Measurements from ENCODE around the gene TRAPPC10.
"Not testable (repeated sequence)": the region's sequence is repeated elsewhere in the genome, so short reads cannot be mapped to it uniquely, and the experiment has no call there.

The TRAPPC10 gene

GRCh38 chr21:44086636-44087425 lies 74.7 kb downstream of the TRAPPC10 start:
- Histone ChIP-seq H3K4me3 (ENCODE audit: low read length in 2 of 2) (no peak overlapping the region), H3K9ac (ENCODE audit: low read depth in 1 of 2, low read length in 2 of 2) (no peak overlapping the region), H3K9me3 (ENCODE audit: control insufficient read depth in 2 of 2, low read length in 2 of 2) (no peaks in the 10 kb centered on the region), H3K27ac (ENCODE audit: low read depth in 2 of 2, low read length in 2 of 2) (peak overlapping the region; percentile 4 to 96), H3K27me3 (ENCODE audit: control insufficient read depth in 2 of 2, insufficient read depth in 2 of 2, low read length in 2 of 2) (no peaks in the 10 kb centered on the region), H3K36me3 (ENCODE audit: control insufficient read depth in 2 of 2, insufficient read depth in 2 of 2, low read length in 2 of 2) (peaks cover 38 to 75% of the 10 kb centered on the region in 2 donors), H3K4me1 (ENCODE audit: control insufficient read depth in 2 of 2, insufficient read depth in 2 of 2, low read length in 2 of 2) (peaks cover 37 to 38% of the 10 kb centered on the region in 2 donors)

DNA sequence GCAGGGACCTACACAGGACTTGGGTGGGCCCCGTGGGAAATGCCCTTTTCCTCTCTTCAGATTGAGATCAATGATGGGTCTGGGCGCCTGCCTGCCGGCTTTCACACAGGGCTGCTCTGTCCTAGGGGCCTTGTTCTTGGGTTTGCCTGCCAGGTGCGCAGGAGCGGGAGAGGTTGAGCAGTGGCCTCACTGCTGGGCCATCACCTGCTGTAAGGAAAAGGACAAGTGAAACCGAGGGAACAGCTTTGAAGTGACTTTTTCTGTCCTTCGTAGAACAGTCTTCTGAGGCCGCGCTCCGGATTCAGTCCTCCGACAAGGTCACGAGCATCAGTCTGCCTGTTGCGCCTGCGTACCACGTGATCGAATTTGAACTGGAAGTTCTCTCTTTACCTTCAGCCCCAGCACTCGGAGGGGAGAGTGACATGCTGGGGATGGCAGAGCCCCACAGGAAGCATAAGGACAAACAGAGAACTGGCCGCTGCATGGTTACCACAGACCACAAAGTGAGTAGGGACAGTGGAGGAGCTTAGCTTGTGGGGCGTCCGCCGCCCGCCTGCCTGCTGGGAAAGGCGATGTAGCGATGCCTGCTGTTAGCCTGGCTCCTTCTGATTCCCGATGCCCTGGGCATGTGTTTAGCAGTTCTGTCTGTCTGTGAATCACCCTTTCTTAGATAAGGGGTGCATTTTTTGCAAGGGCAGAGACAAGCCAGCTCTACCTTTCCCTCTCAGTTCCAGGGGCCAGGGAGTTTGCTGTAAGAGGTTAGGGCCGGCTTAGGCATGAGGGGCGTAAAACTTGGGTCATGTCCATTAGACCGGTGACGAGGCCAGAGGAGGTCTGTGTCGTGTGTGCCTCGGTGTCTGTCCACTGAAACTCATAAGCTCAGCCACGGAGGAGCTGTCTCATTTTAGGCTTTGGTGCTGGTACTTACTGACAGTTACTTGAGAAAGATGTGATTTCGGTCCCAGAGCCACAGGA lies 75.6 kb downstream of the TRAPPC10 start:
- Histone ChIP-seq H3K27ac (ENCODE audit: low read depth in 2 of 2, low read length in 2 of 2) (peak overlapping the region; percentile 93 to 96), H3K9me3 (ENCODE audit: control insufficient read depth in 2 of 2, low read length in 2 of 2) (no peaks in the 10 kb centered on the region), H3K4me1 (ENCODE audit: control insufficient read depth in 2 of 2, insufficient read depth in 2 of 2, low read length in 2 of 2) (peaks cover 44% of the 10 kb centered on the region in 2 donors), H3K9ac (ENCODE audit: low read depth in 1 of 2, low read length in 2 of 2) (peak overlapping the region; percentile 18 to 56), H3K27me3 (ENCODE audit: control insufficient read depth in 2 of 2, insufficient read depth in 2 of 2, low read length in 2 of 2) (no peaks in the 10 kb centered on the region), H3K36me3 (ENCODE audit: control insufficient read depth in 2 of 2, insufficient read depth in 2 of 2, low read length in 2 of 2) (peaks cover 37 to 72% of the 10 kb centered on the region in 2 donors), H3K4me3 (ENCODE audit: low read length in 2 of 2) (peak overlapping the region in 1 of 2 donors; percentile 48)

DNA sequence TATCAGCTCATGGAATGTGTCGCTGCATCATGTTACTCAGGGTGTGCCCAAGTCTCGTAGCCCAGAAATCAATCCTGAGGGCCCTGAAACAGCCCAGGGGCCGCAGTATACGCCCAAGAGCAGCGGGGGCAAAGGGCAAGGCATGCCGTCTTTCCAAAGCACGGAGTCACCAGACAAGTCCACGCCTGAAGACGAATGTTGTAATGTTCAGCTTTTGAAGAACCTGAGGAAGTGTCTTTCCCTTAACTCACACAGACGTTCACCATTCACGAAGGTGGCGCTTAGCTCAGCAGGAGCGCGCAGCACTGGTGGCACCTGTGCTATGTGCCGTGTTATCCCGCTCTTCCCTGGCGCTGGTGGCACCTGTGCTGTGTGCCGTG lies 76.3 kb downstream of the TRAPPC10 start:
- Histone ChIP-seq H3K36me3 (ENCODE audit: control insufficient read depth in 2 of 2, insufficient read depth in 2 of 2, low read length in 2 of 2) (peaks cover 31 to 66% of the 10 kb centered on the region in 2 donors), H3K9ac (ENCODE audit: low read depth in 1 of 2, low read length in 2 of 2) (peak overlapping the region; percentile 75 to 84), H3K9me3 (ENCODE audit: control insufficient read depth in 2 of 2, low read length in 2 of 2) (no peaks in the 10 kb centered on the region), H3K4me1 (ENCODE audit: control insufficient read depth in 2 of 2, insufficient read depth in 2 of 2, low read length in 2 of 2) (peaks cover 45 to 48% of the 10 kb centered on the region in 2 donors), H3K4me3 (ENCODE audit: low read length in 2 of 2) (peak overlapping the region; percentile 27 to 80), H3K27me3 (ENCODE audit: control insufficient read depth in 2 of 2, insufficient read depth in 2 of 2, low read length in 2 of 2) (no peaks in the 10 kb centered on the region), H3K27ac (ENCODE audit: low read depth in 2 of 2, low read length in 2 of 2) (peak overlapping the region; percentile 93 to 96)

GRCh38 chr21:44089001-44089911 lies 77.1 kb downstream of the TRAPPC10 start:
- Histone ChIP-seq H3K27ac (ENCODE audit: low read depth in 2 of 2, low read length in 2 of 2) (peak overlapping the region; percentile 93 to 96), H3K9ac (ENCODE audit: low read depth in 1 of 2, low read length in 2 of 2) (peak overlapping the region; percentile 75 to 84), H3K4me1 (ENCODE audit: control insufficient read depth in 2 of 2, insufficient read depth in 2 of 2, low read length in 2 of 2) (peaks cover 47 to 52% of the 10 kb centered on the region in 2 donors), H3K9me3 (ENCODE audit: control insufficient read depth in 2 of 2, low read length in 2 of 2) (no peaks in the 10 kb centered on the region), H3K4me3 (ENCODE audit: low read length in 2 of 2) (peak overlapping the region; percentile 59 to 80), H3K27me3 (ENCODE audit: control insufficient read depth in 2 of 2, insufficient read depth in 2 of 2, low read length in 2 of 2) (no peaks in the 10 kb centered on the region), H3K36me3 (ENCODE audit: control insufficient read depth in 2 of 2, insufficient read depth in 2 of 2, low read length in 2 of 2) (peaks cover 28 to 66% of the 10 kb centered on the region in 2 donors)

DNA sequence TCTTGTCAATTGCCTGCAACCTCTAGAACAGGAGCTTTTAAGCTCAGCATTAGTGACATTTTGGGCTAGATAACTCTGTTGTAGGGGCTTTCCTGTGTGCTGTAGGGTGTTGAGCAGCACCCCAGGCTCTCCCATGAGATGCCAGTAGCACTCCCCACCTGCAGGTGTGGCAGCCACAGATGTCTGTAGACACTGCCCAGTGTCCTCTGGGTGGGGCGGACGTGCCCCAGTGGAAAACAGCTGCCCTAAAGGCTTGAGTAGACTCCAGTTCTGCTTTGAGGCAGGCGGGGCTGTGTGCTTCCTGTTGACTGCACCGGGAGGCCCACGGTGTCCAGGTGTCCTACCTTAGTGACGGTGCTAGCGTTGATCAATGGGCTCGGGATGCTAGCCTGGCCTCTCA lies 78.2 kb downstream of the TRAPPC10 start:
- Histone ChIP-seq H3K27me3 (ENCODE audit: control insufficient read depth in 2 of 2, insufficient read depth in 2 of 2, low read length in 2 of 2) (no peaks in the 10 kb centered on the region), H3K9ac (ENCODE audit: low read depth in 1 of 2, low read length in 2 of 2) (peak overlapping the region; percentile 75 to 84), H3K4me1 (ENCODE audit: control insufficient read depth in 2 of 2, insufficient read depth in 2 of 2, low read length in 2 of 2) (peaks cover 50 to 52% of the 10 kb centered on the region in 2 donors), H3K36me3 (ENCODE audit: control insufficient read depth in 2 of 2, insufficient read depth in 2 of 2, low read length in 2 of 2) (peaks cover 20 to 60% of the 10 kb centered on the region in 2 donors), H3K4me3 (ENCODE audit: low read length in 2 of 2) (peak overlapping the region; percentile 59 to 80), H3K9me3 (ENCODE audit: control insufficient read depth in 2 of 2, low read length in 2 of 2) (no peaks in the 10 kb centered on the region), H3K27ac (ENCODE audit: low read depth in 2 of 2, low read length in 2 of 2) (peak overlapping the region; percentile 93 to 96)

- Histone ChIP-seq H3K9me3 (ENCODE audit: control insufficient read depth in 2 of 2, low read length in 2 of 2) (no peaks in the 10 kb centered on the region), H3K36me3 (ENCODE audit: control insufficient read depth in 2 of 2, insufficient read depth in 2 of 2, low read length in 2 of 2) (peaks cover 14 to 49% of the 10 kb centered on the region in 2 donors), H3K4me3 (ENCODE audit: low read length in 2 of 2) (peak overlapping the region in 1 of 2 donors; percentile 22), H3K27me3 (ENCODE audit: control insufficient read depth in 2 of 2, insufficient read depth in 2 of 2, low read length in 2 of 2) (no peaks in the 10 kb centered on the region), H3K9ac (ENCODE audit: low read depth in 1 of 2, low read length in 2 of 2) (no peak overlapping the region), H3K27ac (ENCODE audit: low read depth in 2 of 2, low read length in 2 of 2) (peak overlapping the region; percentile 30 to 69), H3K4me1 (ENCODE audit: control insufficient read depth in 2 of 2, insufficient read depth in 2 of 2, low read length in 2 of 2) (peaks cover 48 to 50% of the 10 kb centered on the region in 2 donors)
Measured at GRCh38 chr21:44092211-44092610, 80.1 kb downstream of the TRAPPC10 start.

- H3K9ac ChIP-seq (ENCODE audit: low read depth in 1 of 2, low read length in 2 of 2): no peak overlapping the region
- H3K9me3 ChIP-seq (ENCODE audit: control insufficient read depth in 2 of 2, low read length in 2 of 2): no peaks in the 10 kb centered on the region
- H3K27me3 ChIP-seq (ENCODE audit: control insufficient read depth in 2 of 2, insufficient read depth in 2 of 2, low read length in 2 of 2): no peaks in the 10 kb centered on the region
- H3K36me3 ChIP-seq (ENCODE audit: control insufficient read depth in 2 of 2, insufficient read depth in 2 of 2, low read length in 2 of 2): peaks cover 14 to 36% of the 10 kb centered on the region in 2 donors
- H3K4me3 ChIP-seq (ENCODE audit: low read length in 2 of 2): peak overlapping the region in 1 of 2 donors; percentile 54
- peaks cover 33 to 35% of the 10 kb centered on the region in 2 donors for H3K4me1 ChIP-seq (ENCODE audit: control insufficient read depth in 2 of 2, insufficient read depth in 2 of 2, low read length in 2 of 2)
- peak overlapping the region; percentile 67 to 72 for H3K27ac ChIP-seq (ENCODE audit: low read depth in 2 of 2, low read length in 2 of 2)
Measured at GRCh38 chr21:44093761-44094160, 81.7 kb downstream of the TRAPPC10 start.

GRCh38 chr21:44094832-44095231 lies 82.7 kb downstream of the TRAPPC10 start:
- Histone ChIP-seq H3K9ac (ENCODE audit: low read depth in 1 of 2, low read length in 2 of 2) (no peak overlapping the region), H3K27ac (ENCODE audit: low read depth in 2 of 2, low read length in 2 of 2) (peak overlapping the region in 1 of 2 donors; percentile 72), H3K4me1 (ENCODE audit: control insufficient read depth in 2 of 2, insufficient read depth in 2 of 2, low read length in 2 of 2) (peaks cover 22 to 24% of the 10 kb centered on the region in 2 donors), H3K27me3 (ENCODE audit: control insufficient read depth in 2 of 2, insufficient read depth in 2 of 2, low read length in 2 of 2) (no peaks in the 10 kb centered on the region), H3K4me3 (ENCODE audit: low read length in 2 of 2) (no peak overlapping the region), H3K9me3 (ENCODE audit: control insufficient read depth in 2 of 2, low read length in 2 of 2) (no peaks in the 10 kb centered on the region), H3K36me3 (ENCODE audit: control insufficient read depth in 2 of 2, insufficient read depth in 2 of 2, low read length in 2 of 2) (peaks cover 11 to 26% of the 10 kb centered on the region in 2 donors)

DNA sequence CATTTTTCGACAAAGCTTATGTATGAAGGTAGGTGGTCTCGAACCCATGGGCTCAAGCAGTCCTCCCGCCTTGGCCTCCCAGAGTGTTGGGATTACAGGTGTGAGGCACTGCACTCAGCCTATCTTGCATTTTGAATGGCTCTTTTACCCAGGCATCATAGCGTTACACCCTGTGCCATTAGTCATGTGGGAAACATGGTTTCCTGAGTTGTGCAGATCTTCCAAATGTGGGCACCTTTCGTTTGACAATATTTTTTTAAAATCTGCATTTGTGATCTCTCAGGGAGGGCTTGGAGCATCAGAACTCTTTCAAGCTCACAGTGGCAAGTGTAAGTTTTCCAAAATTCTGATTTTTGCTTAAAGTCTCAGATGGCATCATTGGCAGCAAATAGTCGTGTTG lies 86.4 kb downstream of the TRAPPC10 start:
- not testable (repeated sequence) for H3K9ac ChIP-seq (ENCODE audit: low read depth in 1 of 2, low read length in 2 of 2); H3K27ac ChIP-seq (ENCODE audit: low read depth in 2 of 2, low read length in 2 of 2); H3K4me3 ChIP-seq (ENCODE audit: low read length in 2 of 2); H3K27me3 ChIP-seq (ENCODE audit: control insufficient read depth in 2 of 2, insufficient read depth in 2 of 2, low read length in 2 of 2); H3K9me3 ChIP-seq (ENCODE audit: control insufficient read depth in 2 of 2, low read length in 2 of 2); H3K4me1 ChIP-seq (ENCODE audit: control insufficient read depth in 2 of 2, insufficient read depth in 2 of 2, low read length in 2 of 2)
- peaks cover 4 to 11% of the 10 kb centered on the region in 2 donors for H3K36me3 ChIP-seq (ENCODE audit: control insufficient read depth in 2 of 2, insufficient read depth in 2 of 2, low read length in 2 of 2)

Measured in mucosa of rectum (tissue), 2 donors.